Measurements from ENCODE around the gene ENDOU. TPM values are rescaled to one million over a fixed set of nuclear protein-coding genes. Genes with fewer than 3 reads are reported as not detected.

Gene ENDOU
- total RNA-seq, 1 donor from 2014 or later: 0.32 TPM

GRCh38 chr12:47754126-47754525, 28.8 kb upstream of the ENDOU start:
- Histone ChIP-seq H3K4me3 (no peak overlapping the region), H3K4me1 (peaks cover 57% of the 10 kb centered on the region), H3K9me3 (no peaks in the 10 kb centered on the region), H3K27ac (peak overlapping the region; percentile 89), H3K27me3 (no peaks in the 10 kb centered on the region), H3K36me3 (peaks cover 17% of the 10 kb centered on the region)
- no peak for ATAC-seq
- DNase-seq: no peak
- TF ChIP-seq CTCF (IDR thresholded peaks at IDR 0.05): no peak
- intact Hi-C loops (cut with DNase I): no loop called here

GRCh38 chr12:47753021-47754001, 28.0 kb upstream of the ENDOU start:
- H3K27me3 ChIP-seq: no peaks in the 10 kb centered on the region
- no peak for TF ChIP-seq CTCF (IDR thresholded peaks at IDR 0.05)
- H3K36me3 ChIP-seq: peaks cover 17% of the 10 kb centered on the region
- ATAC-seq: peak; percentile 81
- peaks cover 53% of the 10 kb centered on the region for H3K4me1 ChIP-seq
- DNase-seq: peak; percentile 92
- H3K9me3 ChIP-seq: no peaks in the 10 kb centered on the region
- peak overlapping the region; percentile 89 for H3K27ac ChIP-seq
- H3K4me3 ChIP-seq: no peak overlapping the region
- intact Hi-C loops (cut with DNase I): no loop called here

- DNase-seq (no peak), ATAC-seq (no peak)
- Histone ChIP-seq H3K4me1 (peaks cover 47% of the 10 kb centered on the region), H3K27ac (peak overlapping the region; percentile 89), H3K4me3 (no peak overlapping the region), H3K9me3 (no peaks in the 10 kb centered on the region), H3K27me3 (no peaks in the 10 kb centered on the region), H3K36me3 (peaks cover 17% of the 10 kb centered on the region)
- intact Hi-C loops (cut with DNase I): no loop called here
- no peak for TF ChIP-seq CTCF (IDR thresholded peaks at IDR 0.05)
Observed at GRCh38 chr12:47752552-47752951, 27.3 kb upstream of the ENDOU start.

- H3K27me3 ChIP-seq: no peaks in the 10 kb centered on the region
- TF ChIP-seq CTCF (IDR thresholded peaks at IDR 0.05): no peak
- ATAC-seq (no peak), DNase-seq (no peak)
- peaks cover 47% of the 10 kb centered on the region for H3K4me1 ChIP-seq
- intact Hi-C loops (cut with DNase I): no loop called here
- H3K27ac ChIP-seq: no peak overlapping the region
- H3K36me3 ChIP-seq: peaks cover 20% of the 10 kb centered on the region
- H3K9me3 ChIP-seq: no peaks in the 10 kb centered on the region
- no peak overlapping the region for H3K4me3 ChIP-seq
Observed at GRCh38 chr12:47752121-47752520, 26.8 kb upstream of the ENDOU start.

GRCh38 chr12:47751561-47751960, 26.3 kb upstream of the ENDOU start:
- H3K4me3 ChIP-seq: no peak overlapping the region
- ATAC-seq: no peak
- H3K27me3 ChIP-seq: no peaks in the 10 kb centered on the region
- intact Hi-C loops (cut with DNase I): no loop called here
- no peak overlapping the region for H3K27ac ChIP-seq
- TF ChIP-seq CTCF (IDR thresholded peaks at IDR 0.05): no peak
- H3K9me3 ChIP-seq: no peaks in the 10 kb centered on the region
- H3K4me1 ChIP-seq: peaks cover 45% of the 10 kb centered on the region
- no peak for DNase-seq
- peaks cover 22% of the 10 kb centered on the region for H3K36me3 ChIP-seq

Data from upper lobe of right lung (tissue), 1 donor.